HG03097 (cell line): ENCODE measurements around the gene TMEM271.

Source experiments
- ATAC-seq: cut with Tn5 transposase; IDR thresholded peaks from one replicate; pipeline ENCODE4 v1.9.1; 2021; ENCODE audit not compliant: unreplicated experiment, low FRiP score

Gene TMEM271

DNA sequence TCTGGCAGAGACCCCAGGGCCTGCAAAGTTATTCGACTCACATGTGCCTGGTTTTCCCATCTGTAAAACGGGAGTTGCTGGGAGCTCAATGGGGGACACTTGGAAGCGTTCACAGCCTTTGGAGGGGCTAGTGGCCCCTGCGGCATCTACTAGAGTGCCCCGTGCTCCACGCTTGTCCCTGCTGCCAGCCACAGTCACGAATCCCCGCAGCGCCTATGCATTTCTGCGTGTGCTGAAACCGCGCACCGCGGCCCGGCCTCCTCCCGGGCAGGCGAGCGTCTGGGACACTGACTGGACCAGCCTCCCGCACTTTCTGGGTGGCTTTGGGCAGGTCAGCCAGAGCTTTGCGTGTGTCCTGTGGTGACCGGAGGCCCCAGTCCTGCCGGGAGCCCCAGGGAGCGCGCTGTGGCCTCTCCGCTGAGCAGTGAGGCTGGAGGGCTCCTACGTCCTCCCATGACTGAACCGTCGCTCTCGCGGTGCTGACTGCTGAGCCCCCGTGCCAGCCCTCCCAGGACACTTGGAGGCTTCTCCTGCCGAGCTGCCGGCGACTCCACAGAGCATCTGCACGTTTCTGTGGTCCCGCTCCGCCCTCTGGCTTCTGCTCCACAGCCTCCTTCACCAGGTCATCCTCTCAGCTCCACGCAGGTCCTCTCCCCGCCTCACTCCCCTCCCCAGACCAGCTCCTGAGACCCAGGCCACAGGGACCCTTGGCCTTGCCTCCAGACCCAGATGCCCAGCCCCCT is 40.7 kb downstream of the TMEM271 start:
- no peak for ATAC-seq

DNA sequence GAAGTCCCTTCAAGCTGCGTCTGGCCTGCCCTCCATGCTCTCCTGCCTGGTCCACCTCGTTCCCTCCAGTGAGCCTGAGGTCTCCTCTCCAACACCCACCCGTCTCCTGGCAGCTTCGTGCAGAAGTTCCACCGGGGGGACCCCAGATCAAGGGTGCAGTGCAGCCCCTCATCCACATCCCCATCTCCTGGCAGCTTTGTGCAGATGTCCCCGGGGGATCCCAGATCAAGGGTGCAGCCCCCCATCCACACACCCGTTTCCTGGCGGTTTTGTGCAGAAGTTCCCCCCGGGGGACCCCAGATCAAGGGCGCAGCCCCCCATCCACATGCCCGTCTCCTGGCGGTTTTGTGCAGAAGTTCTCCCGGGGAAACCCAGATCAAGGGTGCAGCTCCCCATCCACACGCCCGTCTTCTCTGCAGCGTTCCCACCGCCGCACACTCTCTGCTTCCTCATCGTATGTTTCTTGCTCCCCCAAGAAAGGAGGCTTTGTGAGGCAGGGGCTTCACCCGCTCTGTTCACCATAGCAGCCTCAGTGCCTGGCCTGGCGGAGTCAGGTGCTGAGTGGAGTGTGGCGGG is 41.4 kb downstream of the TMEM271 start:
- no peak for ATAC-seq

DNA sequence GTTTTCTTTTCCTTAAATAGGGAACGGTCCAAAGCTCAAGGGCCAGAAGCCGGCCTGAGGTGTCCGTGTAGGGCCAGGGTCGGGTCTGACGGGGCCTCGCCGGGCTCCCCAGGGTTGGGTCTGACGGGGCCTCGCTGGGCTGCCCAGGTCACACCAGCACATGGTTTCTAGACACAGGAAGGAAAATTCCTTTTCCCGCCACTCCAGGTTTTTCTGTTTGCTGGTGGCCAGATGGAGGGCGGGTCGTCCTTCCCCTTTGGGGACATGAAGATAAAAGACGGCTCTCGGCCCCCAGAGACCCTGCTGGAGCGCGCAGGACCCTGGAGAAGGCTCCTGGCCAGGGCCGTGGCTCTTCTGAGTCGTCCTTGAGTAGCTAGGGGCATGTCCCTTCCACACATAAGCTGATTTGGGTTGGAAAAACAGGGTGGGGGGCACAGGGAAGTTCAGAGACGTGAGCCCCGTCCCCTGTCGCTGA is 42.0 kb downstream of the TMEM271 start:
- ATAC-seq = no peak

DNA sequence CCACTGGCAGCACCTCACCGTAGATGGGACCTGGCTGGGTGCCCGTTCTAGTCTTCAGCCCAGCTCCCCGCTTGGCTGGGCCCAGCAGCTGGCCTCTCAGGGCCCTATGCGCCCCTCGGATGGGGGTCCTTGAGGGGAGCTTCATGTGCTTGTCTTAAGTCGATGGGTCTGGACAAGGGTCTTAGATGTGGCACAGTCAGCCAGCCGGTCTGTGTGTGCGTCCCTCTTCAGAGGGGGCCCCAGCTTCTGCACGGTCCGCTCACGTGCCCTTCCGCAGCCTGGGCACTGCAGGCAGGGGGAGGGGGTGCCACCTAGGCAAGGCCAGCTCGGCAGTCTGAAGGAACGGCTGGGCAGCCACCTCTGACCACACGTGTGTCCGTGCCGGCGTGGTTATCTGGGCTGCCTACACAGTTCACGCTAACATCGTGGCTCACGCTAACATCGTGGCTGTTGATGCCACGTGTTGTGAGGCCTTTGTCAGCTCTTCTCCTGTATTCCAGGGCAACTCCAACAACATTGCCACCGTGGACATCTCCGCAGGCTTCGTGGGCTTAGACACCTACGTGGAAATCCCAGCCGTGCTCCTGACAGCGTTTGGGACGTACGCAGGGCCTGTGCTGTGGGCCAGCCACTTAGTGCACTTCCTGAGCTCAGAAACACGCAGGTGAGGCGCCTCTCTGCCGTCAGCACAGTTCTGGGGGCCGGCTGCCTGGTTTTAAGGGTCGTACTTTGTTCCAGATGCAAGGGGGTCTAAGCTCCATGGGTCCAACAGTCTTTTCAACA is 42.6 kb downstream of the TMEM271 start:
- ATAC-seq = no peak

DNA sequence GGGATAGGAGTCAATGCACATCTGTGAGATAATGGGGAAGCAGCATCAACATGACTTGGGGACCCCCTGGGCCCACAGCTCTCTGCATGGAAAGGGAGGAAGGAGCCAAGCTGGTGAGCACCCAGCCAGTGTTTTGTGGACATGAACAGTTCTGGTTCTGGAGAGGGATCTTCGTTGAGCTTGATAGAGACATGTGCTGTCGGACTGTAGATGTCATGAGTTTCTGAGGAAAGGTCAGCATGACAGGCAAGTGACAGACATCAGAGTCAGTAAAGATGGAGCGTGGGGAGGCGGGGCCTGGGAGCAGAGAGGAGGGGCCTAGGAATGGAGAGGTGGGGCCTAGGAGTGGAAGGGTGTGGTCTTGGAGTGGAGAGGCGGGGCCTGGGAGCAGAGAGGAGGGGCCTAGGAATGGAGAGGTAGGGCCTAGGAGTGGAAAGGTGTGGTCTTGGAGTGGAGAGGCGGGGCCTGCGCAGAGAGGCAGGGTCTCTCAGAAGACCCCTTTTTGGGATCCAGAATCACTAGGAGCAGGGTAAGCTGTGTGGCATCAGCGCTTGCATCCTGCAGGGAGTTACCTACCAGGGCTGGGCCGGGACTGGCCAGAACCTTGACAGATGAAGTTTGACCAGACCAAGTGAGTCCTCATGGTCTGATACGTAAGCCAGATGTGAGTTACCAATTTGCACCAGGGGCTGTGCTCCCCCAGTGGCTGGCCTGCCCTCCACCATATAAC is 43.3 kb downstream of the TMEM271 start:
- ATAC-seq = no peak

DNA sequence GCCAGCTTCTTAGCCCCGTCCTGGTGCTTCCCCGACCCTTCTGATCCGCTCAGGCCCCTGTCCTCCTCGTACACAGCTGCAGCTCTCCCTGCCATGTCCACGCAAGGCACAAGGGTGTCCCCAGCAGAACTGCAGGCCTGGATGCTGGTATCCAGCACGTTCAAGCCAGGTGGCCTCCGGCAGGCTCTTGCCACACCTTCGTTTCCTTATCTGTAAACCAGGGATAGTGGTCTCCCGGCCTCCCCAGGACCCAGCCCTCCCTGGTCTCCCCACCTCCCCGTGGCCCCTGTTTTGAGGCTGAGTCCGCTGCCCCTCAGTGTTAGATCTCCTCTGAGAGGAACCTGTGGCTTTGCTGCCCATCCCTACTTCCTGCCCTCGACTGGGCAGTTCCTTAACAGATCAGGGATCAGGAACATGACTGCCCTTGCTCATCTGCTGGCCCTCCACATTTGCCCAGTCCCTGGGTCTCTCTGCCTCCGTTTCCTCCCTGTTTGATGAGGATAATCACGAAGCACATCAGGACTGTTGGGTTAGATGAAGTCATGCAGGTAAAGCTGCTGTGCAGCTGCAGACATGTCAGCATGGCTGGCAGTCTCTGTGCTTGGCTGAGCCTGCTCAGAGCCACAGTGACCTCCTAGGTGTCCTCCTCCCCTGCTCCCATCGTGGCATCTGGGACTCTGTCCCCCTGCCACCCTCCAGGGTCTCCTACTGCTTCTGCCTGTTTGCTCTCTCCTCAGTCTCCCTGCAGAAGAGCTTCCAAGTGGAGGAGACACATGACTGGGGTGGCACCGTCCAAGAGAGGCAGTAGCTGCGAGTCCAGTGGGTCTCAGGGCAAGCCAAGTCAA is 44.2 kb downstream of the TMEM271 start:
- ATAC-seq = no peak

DNA sequence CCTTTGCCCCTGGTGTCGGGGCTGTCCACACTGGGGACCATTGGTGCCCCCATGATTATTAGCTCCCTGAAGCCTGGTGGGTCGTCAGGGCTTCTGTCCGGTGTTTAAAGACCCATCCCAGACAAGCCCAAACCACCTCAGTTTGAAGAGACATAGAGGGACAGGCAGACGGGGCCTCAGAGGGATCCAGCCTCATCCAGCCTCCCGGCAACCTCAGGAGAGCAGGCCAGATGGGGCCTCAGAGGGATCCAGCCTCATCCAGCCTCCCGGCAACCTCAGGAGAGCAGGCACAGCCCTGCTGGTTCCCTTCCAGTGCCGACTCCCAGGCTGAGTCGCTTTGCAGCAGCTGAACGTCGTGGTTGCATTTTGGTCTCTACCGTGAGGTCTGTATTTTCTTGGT is 45.0 kb downstream of the TMEM271 start:
- no peak for ATAC-seq

DNA sequence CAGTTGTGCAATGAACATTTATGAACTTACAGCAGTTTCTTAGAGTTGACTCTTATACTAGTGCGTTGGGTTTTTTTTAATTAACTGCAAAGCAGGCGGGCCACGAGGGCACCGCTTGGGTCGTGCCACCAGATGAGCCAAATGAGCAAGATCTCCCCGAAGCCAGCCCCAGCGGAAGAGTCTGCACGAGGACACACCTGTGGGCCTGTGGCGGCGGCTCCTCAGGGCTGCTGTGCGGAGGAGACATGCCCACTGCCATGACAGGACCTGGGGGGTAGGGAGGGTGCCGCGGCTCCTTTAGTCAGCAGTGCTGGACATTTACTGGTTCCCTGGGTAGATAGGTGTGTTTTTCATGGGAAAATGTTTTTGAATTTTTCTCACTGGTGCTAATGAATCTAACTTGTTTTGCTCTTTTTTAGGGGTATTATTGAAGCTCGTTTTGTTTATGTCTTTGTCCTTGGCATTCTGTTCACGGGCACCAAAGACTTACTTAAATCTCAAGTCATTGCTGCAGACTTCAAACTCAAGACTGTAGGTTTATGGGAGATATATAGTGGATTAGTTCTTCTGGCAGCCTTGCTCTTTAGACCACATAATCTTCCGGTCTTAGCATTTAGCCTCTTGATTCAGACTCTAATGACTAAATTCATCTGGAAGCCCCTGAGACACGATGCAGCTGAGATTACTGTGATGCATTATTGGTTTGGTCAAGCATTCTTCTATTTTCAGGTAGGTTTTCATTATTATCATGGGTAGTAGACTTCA is 45.9 kb downstream of the TMEM271 start:
- ATAC-seq = no peak

DNA sequence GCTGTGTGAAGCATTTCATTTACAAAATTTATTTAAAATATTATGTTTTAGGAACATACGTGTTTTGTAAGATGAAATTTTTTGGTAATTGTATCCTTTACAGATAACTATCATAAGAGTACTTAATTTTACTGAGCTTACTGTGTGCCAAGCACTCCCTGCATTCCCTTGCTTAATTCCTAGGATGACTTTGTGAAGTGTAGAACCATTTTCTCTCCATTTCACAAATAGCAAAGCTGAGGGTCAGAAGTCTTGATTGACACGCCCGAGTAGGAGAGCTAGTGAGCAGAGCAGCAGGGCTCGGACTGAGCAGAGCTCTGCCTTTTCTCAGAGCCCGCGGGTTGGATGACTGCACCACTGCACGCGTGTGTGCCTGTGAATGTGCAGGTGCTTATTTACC is 46.5 kb downstream of the TMEM271 start:
- no peak for ATAC-seq

DNA sequence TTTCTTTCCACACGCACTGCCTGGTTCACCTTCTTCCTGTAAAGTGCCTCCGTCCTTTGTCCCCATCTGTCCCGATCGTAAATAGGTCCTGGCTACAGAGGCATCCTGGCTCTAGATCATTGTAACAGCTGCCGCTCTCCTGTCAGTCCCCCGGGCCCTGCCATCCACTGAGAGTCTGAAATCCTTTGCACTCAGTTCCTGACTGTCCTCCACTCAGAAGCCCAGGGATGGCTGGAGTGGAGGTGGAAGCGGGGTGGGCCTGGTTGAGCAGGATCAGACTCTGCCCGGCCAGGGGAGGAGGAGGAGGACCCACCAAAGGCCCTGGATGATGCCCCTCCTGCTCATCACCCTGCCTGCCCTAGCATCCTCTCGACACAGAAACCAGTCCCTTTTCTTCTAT is 47.3 kb downstream of the TMEM271 start:
- ATAC-seq = no peak

DNA sequence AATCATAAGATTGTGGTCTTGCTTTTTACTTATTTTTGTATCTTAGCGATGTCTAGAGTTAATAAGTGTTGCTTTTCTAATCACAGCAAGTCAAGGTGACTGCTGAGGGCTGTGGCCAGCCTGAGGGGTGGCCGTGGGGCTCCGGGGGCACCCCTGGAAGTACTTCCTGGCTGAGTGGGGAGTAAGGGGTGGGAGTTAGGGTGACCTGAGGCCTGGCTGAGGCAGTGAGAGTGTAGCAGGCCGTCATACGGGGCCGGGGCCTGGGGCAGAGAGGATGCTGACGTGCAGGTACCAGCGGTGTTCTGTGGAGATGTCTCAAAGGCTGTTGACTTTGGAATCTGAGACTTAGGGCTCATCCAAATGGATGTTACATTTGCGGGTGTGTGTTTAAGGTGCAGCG is 47.8 kb downstream of the TMEM271 start:
- no peak for ATAC-seq

DNA sequence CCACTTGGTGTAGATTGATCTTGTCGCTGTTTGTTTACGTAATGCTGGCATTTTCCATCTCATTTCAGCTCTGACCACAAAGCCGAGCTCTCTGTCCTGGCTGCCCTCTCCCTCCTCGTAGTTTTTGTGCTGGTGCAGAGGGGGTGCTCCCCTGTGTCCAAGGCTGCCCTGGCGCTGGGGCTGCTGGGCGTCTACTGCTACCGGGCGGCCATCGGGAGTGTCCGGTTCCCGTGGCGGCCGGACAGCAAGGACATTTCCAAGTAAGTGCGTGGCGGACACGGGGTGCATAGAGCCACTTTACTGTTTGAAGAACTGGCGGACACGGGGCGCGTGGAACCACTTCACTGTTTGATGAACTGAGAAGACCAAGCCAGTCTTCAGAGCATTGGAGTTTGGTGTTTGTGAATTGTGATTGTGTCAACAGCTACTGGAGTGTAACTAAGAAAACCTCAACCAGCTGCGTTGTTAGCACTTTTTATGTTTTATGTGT is 49.1 kb downstream of the TMEM271 start:
- no peak for ATAC-seq

DNA sequence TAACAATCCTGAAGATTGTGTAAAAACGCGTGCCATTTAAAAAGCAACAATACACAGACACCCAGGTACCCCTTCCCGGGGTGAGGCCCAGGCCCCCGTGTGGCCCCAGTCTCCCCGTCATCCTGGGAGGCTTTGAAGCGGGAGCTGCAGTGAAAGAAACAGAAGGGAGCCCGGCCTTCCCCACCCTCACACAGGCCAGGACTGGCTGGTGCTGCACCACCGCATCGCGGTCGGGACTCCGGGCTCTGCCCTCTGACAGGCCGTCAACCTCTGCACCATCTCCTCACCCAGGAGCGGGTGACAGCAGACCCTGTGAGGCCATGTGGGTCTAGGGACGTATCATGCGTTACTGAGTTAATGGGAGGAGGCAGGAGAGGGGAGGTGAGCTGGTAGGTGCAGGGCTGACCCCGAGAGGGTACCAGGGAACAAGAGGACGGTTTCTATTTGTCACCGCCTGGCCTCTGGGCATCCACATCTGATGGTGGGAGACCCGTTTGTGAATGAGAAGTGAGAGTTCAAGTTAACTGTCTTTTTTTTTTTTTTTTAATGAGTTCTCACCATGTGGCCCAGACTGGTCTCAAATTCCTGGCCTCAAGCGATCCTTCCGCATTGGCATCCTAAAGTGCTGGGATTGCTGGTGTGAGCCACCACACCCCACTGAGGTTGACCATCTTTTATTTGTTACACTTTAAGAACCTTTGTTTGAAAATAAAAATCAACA is 49.7 kb downstream of the TMEM271 start:
- ATAC-seq = no peak

DNA sequence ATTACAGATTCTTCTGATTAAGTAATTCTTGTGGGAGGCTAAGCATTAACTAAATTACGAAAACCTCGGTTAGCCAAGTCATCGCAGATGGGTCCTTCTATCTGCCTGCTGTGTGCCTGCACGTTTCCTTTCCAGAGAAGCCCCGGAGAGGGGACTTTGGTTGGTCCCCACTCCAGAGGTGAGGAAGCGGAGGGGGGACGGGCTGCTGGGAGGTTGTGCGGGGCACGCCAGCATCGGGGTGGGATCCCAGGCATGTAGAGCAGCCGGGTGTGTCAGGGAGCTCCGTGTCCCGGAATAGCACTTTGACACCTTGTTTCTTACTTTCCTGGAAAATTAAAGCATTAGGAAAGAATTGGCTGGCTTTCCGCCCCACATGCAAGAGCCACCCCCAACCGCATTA is 50.4 kb downstream of the TMEM271 start:
- ATAC-seq = no peak

DNA sequence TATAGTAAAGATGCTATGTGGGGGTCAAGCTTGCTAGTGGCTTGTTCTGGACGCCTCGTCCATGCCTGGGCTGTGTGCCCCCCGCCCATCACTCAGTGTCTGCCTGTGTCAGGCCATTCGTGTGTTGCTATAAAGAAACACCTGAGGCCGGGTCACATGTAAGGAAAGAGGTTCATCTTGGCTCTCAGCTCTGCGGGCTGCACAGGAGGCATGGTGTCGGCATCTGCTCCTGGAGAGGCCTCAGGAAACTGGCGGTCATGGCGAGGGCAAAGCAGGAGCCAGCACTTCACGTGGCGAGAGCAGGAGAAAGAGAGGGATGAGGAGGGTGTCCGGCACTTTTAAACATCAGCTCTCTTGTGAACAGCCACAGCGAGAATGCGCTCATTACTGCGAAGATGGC is 51.9 kb downstream of the TMEM271 start:
- no peak for ATAC-seq
